Fibroblast of the conjunctiva (primary cell): ENCODE data around the gene TCEANC2.
"Not testable (repeated sequence)": the region's sequence is repeated elsewhere in the genome, so short reads cannot be mapped to it uniquely, and the experiment has no call there.

ENCODE experiments used
- DNase-seq: peaks from one replicate; pipeline ENCODE4 v3.0.0-alpha.2; 2010; ENCODE audit warnings: low read depth

The TCEANC2 gene

GRCh38 chr1:54088385-54088784 is 35.0 kb downstream of the TCEANC2 start:
- DNase-seq, result no peak

GRCh38 chr1:54091666-54092065 is 38.3 kb downstream of the TCEANC2 start:
- DNase-seq, result no peak

GRCh38 chr1:54094001-54094729 is 40.8 kb downstream of the TCEANC2 start:
- DNase-seq, result no peak

GRCh38 chr1:54094730-54095105 is 41.3 kb downstream of the TCEANC2 start:
- not testable (repeated sequence) for DNase-seq

GRCh38 chr1:54095546-54096226 is 42.3 kb downstream of the TCEANC2 start:
- DNase-seq, result no peak

- DNase-seq, result no peak
Observed at GRCh38 chr1:54096227-54096876, 42.9 kb downstream of the TCEANC2 start.

- no peak for DNase-seq
Observed at GRCh38 chr1:54096877-54097240, 43.5 kb downstream of the TCEANC2 start.

GRCh38 chr1:54099061-54099610 is 45.7 kb downstream of the TCEANC2 start:
- no peak for DNase-seq

- DNase-seq, result no peak
Observed at GRCh38 chr1:54100500-54100899, 47.1 kb downstream of the TCEANC2 start.

GRCh38 chr1:54103414-54103813 is 50.0 kb downstream of the TCEANC2 start:
- DNase-seq, result no peak

GRCh38 chr1:54104613-54105012 is 51.2 kb downstream of the TCEANC2 start:
- DNase-seq, result not testable (repeated sequence)

- no peak for DNase-seq
Observed at GRCh38 chr1:54105080-54105479, 51.7 kb downstream of the TCEANC2 start.

GRCh38 chr1:54105736-54106269 is 52.4 kb downstream of the TCEANC2 start:
- DNase-seq, result no peak

- no peak for DNase-seq
Observed at GRCh38 chr1:54107131-54107530, 53.7 kb downstream of the TCEANC2 start.

- DNase-seq, result no peak
Observed at GRCh38 chr1:54108156-54108555, 54.7 kb downstream of the TCEANC2 start.

GRCh38 chr1:54109129-54110090 is 56.0 kb downstream of the TCEANC2 start:
- no peak for DNase-seq

GRCh38 chr1:54110996-54111395 is 57.6 kb downstream of the TCEANC2 start:
- DNase-seq, result no peak

- no peak for DNase-seq
Observed at GRCh38 chr1:54111624-54112023, 58.2 kb downstream of the TCEANC2 start.

- no peak for DNase-seq
Observed at GRCh38 chr1:54112027-54112426, 58.6 kb downstream of the TCEANC2 start.

GRCh38 chr1:54112705-54113368 is 59.4 kb downstream of the TCEANC2 start:
- no peak for DNase-seq

GRCh38 chr1:54114001-54114400 is 60.6 kb downstream of the TCEANC2 start:
- DNase-seq, result no peak
